Measurements from ENCODE around the gene SESN1.

The SESN1 gene

DNA sequence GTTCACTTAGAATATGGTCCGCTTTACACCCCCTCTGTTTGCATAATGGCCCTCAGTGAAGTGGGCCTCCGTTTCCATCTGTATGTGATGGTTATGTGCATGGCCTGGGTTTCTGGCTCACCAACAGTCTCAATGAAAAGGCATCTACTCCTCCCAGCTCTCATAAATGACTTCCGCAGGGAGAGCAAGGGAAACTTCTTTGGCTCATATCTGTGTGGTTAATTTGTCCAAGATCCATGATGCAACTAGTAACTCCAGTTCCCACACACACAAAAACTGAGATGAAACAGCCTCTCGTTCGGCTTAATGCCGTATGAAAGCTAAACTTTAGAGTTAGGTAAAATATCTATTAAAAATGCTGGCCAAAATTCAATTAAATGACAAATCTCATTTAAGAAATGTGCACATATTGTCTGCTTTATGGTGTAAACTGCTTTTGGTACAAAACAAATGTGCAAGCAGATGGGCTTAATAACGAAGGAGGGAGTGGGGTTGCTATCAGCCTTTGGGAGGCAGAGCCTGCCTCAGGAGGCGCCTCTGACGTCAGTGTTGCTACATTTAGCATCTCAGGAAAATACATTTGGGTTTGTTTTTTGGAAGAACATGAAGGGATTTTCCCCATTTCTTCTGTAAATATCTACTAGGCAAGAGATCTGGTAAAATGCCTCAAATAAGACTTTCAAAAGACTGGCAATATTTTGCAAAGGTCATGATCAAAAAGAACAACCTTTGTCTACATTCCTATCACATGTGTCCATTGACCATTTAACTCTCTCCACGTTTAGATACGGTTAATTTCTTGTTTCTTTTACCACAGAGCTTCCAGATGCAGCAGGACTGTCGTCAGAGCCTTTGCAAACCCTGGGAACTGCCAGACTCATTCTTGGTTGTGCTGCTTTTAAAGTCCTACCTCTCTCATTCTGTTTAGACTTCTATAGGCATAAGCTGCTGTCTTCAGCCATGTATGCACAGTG, 149.7 kb downstream of the SESN1 start:
- no peak for TF ChIP-seq ZFX (IDR thresholded peaks at IDR 0.05; ENCODE audit: borderline replicate concordance)
- TF ChIP-seq, protein P1, sequence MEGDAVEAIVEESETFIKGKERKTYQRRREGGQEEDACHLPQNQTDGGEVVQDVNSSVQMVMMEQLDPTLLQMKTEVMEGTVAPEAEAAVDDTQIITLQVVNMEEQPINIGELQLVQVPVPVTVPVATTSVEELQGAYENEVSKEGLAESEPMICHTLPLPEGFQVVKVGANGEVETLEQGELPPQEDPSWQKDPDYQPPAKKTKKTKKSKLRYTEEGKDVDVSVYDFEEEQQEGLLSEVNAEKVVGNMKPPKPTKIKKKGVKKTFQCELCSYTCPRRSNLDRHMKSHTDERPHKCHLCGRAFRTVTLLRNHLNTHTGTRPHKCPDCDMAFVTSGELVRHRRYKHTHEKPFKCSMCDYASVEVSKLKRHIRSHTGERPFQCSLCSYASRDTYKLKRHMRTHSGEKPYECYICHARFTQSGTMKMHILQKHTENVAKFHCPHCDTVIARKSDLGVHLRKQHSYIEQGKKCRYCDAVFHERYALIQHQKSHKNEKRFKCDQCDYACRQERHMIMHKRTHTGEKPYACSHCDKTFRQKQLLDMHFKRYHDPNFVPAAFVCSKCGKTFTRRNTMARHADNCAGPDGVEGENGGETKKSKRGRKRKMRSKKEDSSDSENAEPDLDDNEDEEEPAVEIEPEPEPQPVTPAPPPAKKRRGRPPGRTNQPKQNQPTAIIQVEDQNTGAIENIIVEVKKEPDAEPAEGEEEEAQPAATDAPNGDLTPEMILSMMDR (IDR thresholded peaks at IDR 0.05): no peak
- H3K27ac ChIP-seq: no peak overlapping the region

DNA sequence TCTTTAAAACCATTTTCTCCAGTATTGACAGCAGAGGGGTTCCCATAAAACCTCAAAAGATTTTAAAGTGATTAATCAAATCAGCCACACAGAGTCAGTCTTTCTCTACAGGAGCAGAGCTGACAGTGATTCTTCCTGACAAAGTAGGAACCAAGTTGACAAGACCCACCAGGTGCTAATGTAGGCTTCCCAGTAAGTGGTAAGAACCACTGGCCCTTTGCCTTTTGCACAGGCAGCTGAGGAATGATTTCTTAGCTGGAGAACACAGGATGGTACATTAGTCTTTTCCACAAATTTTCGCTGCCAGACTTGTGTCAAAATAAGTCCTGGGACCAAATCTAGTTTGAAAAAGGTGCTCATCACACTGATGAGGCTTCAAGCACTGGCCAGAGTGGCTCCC, 150.6 kb downstream of the SESN1 start:
- no peak overlapping the region for H3K27ac ChIP-seq

DNA sequence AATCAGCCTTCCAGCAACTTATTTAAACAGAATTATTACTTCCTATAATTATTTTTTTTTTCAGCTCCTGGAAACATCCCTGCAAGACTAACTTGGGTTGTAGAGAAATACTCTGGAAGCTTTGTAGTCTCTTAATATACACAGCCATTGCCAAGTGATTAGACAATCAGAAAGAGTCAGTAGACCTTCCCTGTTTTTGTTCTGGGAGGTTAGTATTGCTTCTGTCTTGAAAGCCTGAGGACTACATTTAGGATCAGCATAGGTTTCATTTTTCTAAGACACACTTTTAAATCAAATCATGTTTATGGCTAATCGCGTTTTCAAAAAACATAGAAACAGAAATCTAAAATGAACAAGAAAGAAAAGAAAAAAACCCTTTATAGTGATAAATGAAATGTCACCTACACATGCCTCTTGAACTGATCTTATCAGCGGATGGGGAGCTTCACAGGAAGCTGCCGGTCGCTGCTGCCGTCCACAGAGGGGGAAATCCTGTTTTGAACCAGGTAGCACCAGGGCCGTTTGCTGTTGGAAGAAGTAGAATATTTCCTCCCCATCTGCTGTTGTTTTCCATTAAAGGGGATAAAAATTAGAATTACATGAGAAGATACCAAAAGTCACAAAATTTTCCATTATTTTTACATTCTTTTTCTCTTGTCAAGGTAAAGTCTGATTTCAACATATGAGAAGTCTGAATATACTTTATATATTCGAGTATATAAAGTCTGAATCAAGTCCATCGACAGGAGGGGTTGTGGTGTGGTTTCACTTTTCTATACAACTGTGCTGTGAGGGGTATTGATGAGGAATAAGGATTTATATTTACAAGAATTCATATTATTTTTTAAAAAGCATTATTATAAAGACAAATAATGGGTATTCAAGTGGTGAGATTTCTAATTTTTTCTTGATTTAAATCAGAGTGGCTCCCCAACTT, 151.8 kb downstream of the SESN1 start:
- TF ChIP-seq ZFX (IDR thresholded peaks at IDR 0.05; ENCODE audit: borderline replicate concordance): no peak
- TF ChIP-seq, protein P1 (IDR thresholded peaks at IDR 0.05): no peak
- H3K27ac ChIP-seq: no peak overlapping the region

More for the DNA sequence above, 150.6 kb downstream of the SESN1 start:
- TF ChIP-seq, protein P1 (IDR thresholded peaks at IDR 0.05): no peak
- TF ChIP-seq ZFX (IDR thresholded peaks at IDR 0.05; ENCODE audit: borderline replicate concordance): no peak

DNA sequence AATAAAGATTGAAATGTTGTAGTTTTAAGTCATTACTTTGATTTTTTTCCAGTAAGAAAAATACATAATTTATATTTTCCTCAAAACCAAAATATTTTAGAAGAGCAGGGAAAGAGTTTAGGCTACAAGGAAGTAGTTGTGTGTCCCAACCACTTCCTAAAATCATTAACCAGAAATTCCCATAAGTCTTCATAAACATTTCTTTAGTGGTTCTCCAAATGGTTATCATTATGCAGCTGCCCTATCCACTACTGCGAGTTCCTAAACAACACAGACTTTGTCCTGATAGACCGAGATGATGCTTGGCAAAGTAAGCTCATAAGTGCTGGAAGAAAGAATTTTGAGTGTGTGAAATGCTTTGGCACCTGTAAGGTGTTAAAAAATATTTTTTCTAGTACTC, 152.8 kb downstream of the SESN1 start:
- TF ChIP-seq ZFX (IDR thresholded peaks at IDR 0.05; ENCODE audit: borderline replicate concordance): no peak
- TF ChIP-seq, protein P1 (IDR thresholded peaks at IDR 0.05): no peak
- no peak overlapping the region for H3K27ac ChIP-seq

DNA sequence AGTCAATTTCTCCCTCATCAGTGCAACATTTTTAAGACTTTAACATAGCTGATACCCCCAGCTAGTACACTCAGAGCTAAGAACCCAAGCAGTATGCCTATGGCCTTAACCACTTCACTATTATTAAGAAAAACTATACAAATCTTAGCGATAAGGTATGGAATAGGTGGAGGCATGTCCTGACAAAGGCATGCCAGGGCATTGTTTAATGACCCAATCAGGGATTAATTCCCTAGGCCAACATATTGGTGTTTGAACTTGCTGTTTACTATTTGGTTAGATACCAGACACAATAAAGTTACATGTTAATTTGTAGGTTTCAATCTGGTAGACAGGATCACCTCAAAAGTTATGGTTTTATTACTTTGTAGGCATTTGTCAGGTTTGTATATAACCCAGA, 153.4 kb downstream of the SESN1 start:
- TF ChIP-seq, protein P1 (IDR thresholded peaks at IDR 0.05): no peak
- TF ChIP-seq ZFX (IDR thresholded peaks at IDR 0.05; ENCODE audit: borderline replicate concordance): no peak

DNA sequence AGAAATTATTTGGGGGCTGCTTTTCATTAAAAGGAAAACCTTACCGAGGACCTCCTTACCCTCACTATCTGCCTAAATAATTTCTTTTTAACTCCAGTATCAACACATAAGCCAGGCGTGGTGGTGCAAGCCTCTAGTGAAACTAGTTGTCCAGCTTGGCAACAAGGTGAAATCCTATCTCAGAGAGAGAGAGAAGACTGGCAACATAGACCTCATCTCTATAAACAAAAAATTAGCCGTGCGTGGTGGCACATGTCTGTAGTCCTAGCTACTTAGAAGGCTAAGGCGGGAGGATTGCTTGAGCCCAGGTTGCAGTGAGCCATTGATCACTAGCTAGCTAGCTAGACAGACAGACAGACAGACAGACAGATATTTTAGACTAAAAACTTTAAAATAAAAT, 153.9 kb downstream of the SESN1 start:
- no peak overlapping the region for H3K27ac ChIP-seq
- TF ChIP-seq ZFX (IDR thresholded peaks at IDR 0.05; ENCODE audit: borderline replicate concordance): no peak
- TF ChIP-seq, protein P1 (IDR thresholded peaks at IDR 0.05): no peak

More for the DNA sequence above, 153.4 kb downstream of the SESN1 start:
- no peak overlapping the region for H3K27ac ChIP-seq
